CD4-positive, alpha-beta T cell (primary cell): Measurements from ENCODE around the gene DNAJC6. TPM values are rescaled to one million over a fixed set of nuclear protein-coding genes. Genes with fewer than 3 reads are reported as not detected.

ENCODE experiments used
- ATAC-seq: fragments of 200-7000 bp; cut with Tn5 transposase; one replicate; pipeline ENCODE4 v1.10.0; 2022; ENCODE audit warnings: mild to moderate bottlenecking; ENCODE audit not compliant: poor library complexity
- CTCF ChIA-PET: fragments of 350-600 bp; sonication (Branson Sonifier 250); formaldehyde crosslinking; loops from one replicate; lab custom pipeline; 2021; ENCODE audit warnings: antibody characterized with exemption, inconsistent platforms; lab: Charles Lee
- POLR2A ChIA-PET: fragments of 350-600 bp; sonication (Branson Sonifier 250); formaldehyde crosslinking; loops from one replicate; lab custom pipeline; 2021; ENCODE audit warnings: antibody characterized with exemption, inconsistent platforms; lab: Charles Lee
- DNase-seq, 14 experiments: peaks; one replicate each; pipeline ENCODE4 v3.0.0-alpha.2; 2013 to 2020; ENCODE audit warnings: mixed read lengths in 2 of 14
- H3K27ac ChIP-seq, 2 donors: one replicate each; pipeline versions ENCODE4 v1.5.1 to v1.7.0; 2013; ENCODE audit warnings: low read length in 2 of 2, low read depth in 1 of 2, mild to moderate bottlenecking in 1 of 2
- H3K27me3 ChIP-seq, 2 experiments: 1 replicate in 1 of 2; 2 replicates in 1 of 2; pipeline versions ENCODE4 v1.6.1 to v1.7.0; 2013; ENCODE audit warnings: low read length in 2 of 2, control low read depth in 1 of 2, mild to moderate bottlenecking in 1 of 2, moderate library complexity in 1 of 2; ENCODE audit not compliant: insufficient read depth in 2 of 2, control insufficient read depth in 1 of 2
- H3K36me3 ChIP-seq: one replicate; pipeline ENCODE4 v1.6.1; 2013; ENCODE audit warnings: low read length, control low read depth; ENCODE audit not compliant: insufficient read depth
- H3K4me1 ChIP-seq: one replicate; pipeline ENCODE4 v1.6.1; 2013; ENCODE audit warnings: low read length, control low read depth; ENCODE audit not compliant: insufficient read depth
- H3K4me3 ChIP-seq: one replicate; pipeline ENCODE4 v1.5.1; 2013; ENCODE audit warnings: mild to moderate bottlenecking, low read length, moderate library complexity
- H3K9me3 ChIP-seq, 2 experiments: 1 replicate in 1 of 2; 2 replicates in 1 of 2; pipeline versions ENCODE4 v1.6.1 to v1.7.0; 2013; ENCODE audit warnings: low read length in 2 of 2, mild to moderate bottlenecking in 2 of 2, control low read depth in 1 of 2, moderate library complexity in 1 of 2; ENCODE audit not compliant: control insufficient read depth in 1 of 2, insufficient read depth in 1 of 2
- H3K27ac Mint-ChIP-seq: one replicate; pipeline ENCODE4 v1.8.0; 2020; ENCODE audit warnings: mixed read lengths
- H3K27me3 Mint-ChIP-seq: one replicate; pipeline ENCODE4 v1.8.0; 2021; ENCODE audit warnings: mixed read lengths
- H3K36me3 Mint-ChIP-seq: one replicate; pipeline ENCODE4 v1.8.0; 2021; ENCODE audit warnings: low read depth, mixed read lengths
- H3K4me1 Mint-ChIP-seq: one replicate; pipeline ENCODE4 v1.8.0; 2021; ENCODE audit warnings: low read depth, mixed read lengths
- H3K4me3 Mint-ChIP-seq: one replicate; pipeline ENCODE4 v1.8.0; 2020; ENCODE audit warnings: mild to moderate bottlenecking, mixed read lengths
- H3K9me3 Mint-ChIP-seq: one replicate; pipeline ENCODE4 v1.8.0; 2020; ENCODE audit warnings: mixed read lengths
- CTCF ChIP-seq: fragments of 200-600 bp; IDR thresholded peaks from one replicate; pipeline ENCODE4 v1.8.0; 2022; ENCODE audit warnings: antibody characterized with exemption, mild to moderate bottlenecking
- intact Hi-C, 2 experiments: fragments of 100-400 bp; cut with DNase I in 1 of 2; cut with micrococcal nuclease in 1 of 2; formaldehyde crosslinking; loops; one replicate each; pipeline versions ENCODE4 v1.15.1 to v1.9.0; 2023 to 2025; cut with DNase I, micrococcal nuclease
- total RNA-seq, 174 experiments: library from RNA in 2 of 174; stranded (reverse) in 2 of 174; gene quantifications; one replicate each; pipeline ENCODE4 v1.2.3 and lab custom pipeline; 2021 to 2026

The DNAJC6 gene
- total RNA-seq, 2 experiments from 2014 or later: 2.4 to 2.5 TPM

GRCh38 chr1:65265651-65266351, 43.5 kb upstream of the DNAJC6 start:
- H3K9me3 ChIP-seq: no peaks in the 10 kb centered on the region
- H3K36me3 ChIP-seq: no peaks in the 10 kb centered on the region
- DNase-seq (peak in 12 of 14 experiments; percentile 10 to 68 (median 31)), ATAC-seq (peak; percentile 83)
- Mint-ChIP-seq H3K4me3 (peak overlapping the region; percentile 64), H3K4me1 (peaks cover 22% of the 10 kb centered on the region), H3K36me3 (no peaks in the 10 kb centered on the region), H3K9me3 (no peaks in the 10 kb centered on the region), H3K27ac (no peak overlapping the region), H3K27me3 (peaks cover 41% of the 10 kb centered on the region)
- ChIA-PET CTCF (no interaction called here), POLR2A (interaction anchor here (1.0 to 4.7 kb wide), 3 partner anchors 9 to 154 kb away, joined by 3 to 37 read pairs (median 6); partner anchors contain the start of genes LEPR and LEPROT)
- peaks cover 10% of the 10 kb centered on the region for H3K4me1 ChIP-seq
- peak overlapping the region; percentile 62 for H3K4me3 ChIP-seq
- H3K27ac ChIP-seq: no peak overlapping the region
- TF ChIP-seq CTCF: no peak
- peaks cover 10 to 37% of the 10 kb centered on the region in 2 experiments for H3K27me3 ChIP-seq
- intact Hi-C loops: no loop called here

DNA sequence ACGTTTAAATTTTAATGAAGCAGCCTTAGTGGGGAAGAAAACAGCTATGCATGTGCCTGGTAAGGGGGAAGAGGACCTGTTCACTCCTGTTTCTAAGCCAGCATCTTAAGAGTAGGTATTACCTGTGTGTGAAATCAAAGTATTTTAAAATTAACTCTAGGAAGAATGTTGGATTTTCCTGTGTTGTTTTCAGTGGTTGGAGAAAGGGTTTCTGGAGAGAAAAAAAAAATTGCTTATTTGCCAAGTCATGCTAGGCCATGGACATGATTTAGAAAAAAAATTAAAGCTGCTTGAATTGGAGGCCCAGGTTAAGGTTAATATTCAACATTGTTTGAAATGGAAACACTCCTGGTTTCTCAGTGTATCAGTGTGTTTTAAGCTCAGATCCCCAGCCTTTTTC, 42.9 kb upstream of the DNAJC6 start:
- Mint-ChIP-seq H3K9me3 (no peaks in the 10 kb centered on the region), H3K27ac (no peak overlapping the region), H3K36me3 (no peaks in the 10 kb centered on the region), H3K4me1 (peaks cover 22% of the 10 kb centered on the region), H3K27me3 (peaks cover 41% of the 10 kb centered on the region), H3K4me3 (peak overlapping the region; percentile 64)
- ATAC-seq (no peak), DNase-seq (no peak)
- no peak for TF ChIP-seq CTCF
- H3K9me3 ChIP-seq: no peaks in the 10 kb centered on the region
- intact Hi-C loops: no loop called here
- no peak overlapping the region for H3K4me3 ChIP-seq
- H3K27ac ChIP-seq: no peak overlapping the region
- ChIA-PET CTCF (interaction anchor here (1.0 kb wide), 1 partner anchor 11 kb away, joined by 3 read pairs; no protein-coding TSS in a partner anchor), POLR2A (interaction anchor here (1.0 to 4.7 kb wide), 2 partner anchors 10 to 12 kb away, joined by 3 to 37 read pairs; no protein-coding TSS in a partner anchor)
- H3K27me3 ChIP-seq: peaks cover 10 to 37% of the 10 kb centered on the region in 2 experiments
- H3K36me3 ChIP-seq: no peaks in the 10 kb centered on the region
- H3K4me1 ChIP-seq: peaks cover 10% of the 10 kb centered on the region

DNA sequence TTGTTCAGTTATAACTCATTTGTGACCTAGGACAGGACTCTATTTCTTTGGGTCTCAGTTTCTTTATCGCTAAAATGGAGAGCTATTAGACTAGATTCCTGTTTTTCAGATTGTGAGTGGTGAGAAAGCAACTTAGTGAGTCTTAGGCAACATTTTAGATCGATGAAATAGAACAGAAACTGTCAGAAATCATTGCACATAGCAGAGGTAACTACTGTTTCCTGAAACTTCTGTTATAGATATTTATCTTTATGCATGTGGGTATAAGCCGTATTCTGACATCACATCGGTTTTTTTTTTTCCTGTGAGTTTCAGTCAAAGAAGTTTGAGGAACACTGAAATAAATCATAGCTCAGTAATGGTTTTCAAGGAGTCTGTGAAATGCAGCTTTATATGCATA, 42.1 kb upstream of the DNAJC6 start:
- no peak overlapping the region for H3K4me3 Mint-ChIP-seq
- POLR2A ChIA-PET: interaction anchor here (0.7 to 4.7 kb wide), 2 partner anchors 13 to 460 kb away, joined by 3 to 37 read pairs; no protein-coding TSS in a partner anchor

More for the DNA sequence above, 42.1 kb upstream of the DNAJC6 start:
- ATAC-seq: no peak
- TF ChIP-seq CTCF: no peak
- Histone ChIP-seq H3K27me3 (peaks cover 10 to 37% of the 10 kb centered on the region in 2 experiments), H3K4me1 (peaks cover 10% of the 10 kb centered on the region), H3K4me3 (no peak overlapping the region), H3K36me3 (no peaks in the 10 kb centered on the region), H3K27ac (no peak overlapping the region), H3K9me3 (no peaks in the 10 kb centered on the region)
- Mint-ChIP-seq H3K36me3 (no peaks in the 10 kb centered on the region), H3K9me3 (no peaks in the 10 kb centered on the region), H3K27me3 (peaks cover 45% of the 10 kb centered on the region), H3K27ac (no peak overlapping the region), H3K4me1 (peaks cover 22% of the 10 kb centered on the region)
- no peak for DNase-seq
- CTCF ChIA-PET: interaction anchor here (1.0 kb wide), 1 partner anchor 10 kb away, joined by 3 read pairs; no protein-coding TSS in a partner anchor
- intact Hi-C loops: no loop called here
